GM19099 (cell line): ENCODE results near the gene ACOT6.

Source experiments
- POLR2A ChIP-seq: IDR thresholded peaks from 3 replicates; pipeline ENCODE4 v1.6.1; 2011; ENCODE audit warnings: low read depth; ENCODE audit not compliant: insufficient read length; ENCODE audit errors: extremely low read depth

ACOT6 gene

DNA sequence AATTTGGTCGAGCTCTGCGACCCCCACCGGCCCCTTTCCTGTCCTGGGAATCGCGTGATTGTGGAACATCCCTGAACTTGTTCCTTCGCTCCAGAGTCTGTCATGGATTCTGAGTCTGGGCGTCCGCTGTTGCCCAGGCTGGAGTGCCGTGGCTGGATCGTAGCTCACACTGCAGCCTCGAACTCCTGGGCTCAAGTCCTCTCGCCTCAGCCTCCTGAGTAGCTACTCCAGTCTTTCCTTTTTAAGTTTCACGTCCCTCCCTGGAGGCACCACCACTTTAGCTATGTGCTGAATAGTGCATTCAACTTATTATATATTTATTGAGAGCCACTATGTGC is 698 bp downstream of the ACOT6 start:
- TF ChIP-seq POLR2A: no peak

DNA sequence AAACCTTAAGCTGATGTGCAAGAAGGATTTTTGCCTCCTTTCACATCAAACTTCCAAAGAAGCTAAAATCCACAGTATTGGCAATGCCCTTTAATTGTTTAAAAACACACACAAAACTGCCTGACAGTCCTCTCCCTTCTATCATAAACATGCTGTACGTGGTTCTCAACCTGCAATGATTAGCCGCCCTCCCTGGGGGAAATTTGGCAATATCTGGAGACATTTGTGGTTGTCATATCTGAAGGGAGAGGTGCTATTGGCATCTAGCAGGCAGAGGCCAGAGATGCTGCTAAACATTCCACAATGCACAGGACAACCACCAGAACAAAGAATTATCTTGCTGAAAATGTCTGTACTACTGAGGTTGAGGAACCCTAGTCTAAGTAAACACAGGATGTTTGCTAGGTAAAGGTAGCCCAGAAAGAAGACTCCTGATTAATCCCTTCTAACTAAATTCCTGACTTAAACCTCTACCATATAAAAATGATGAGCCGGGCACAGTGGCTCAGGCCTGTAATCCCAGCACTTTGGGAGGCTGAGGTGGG is 1.2 kb downstream of the ACOT6 start:
- TF ChIP-seq POLR2A: no peak

DNA sequence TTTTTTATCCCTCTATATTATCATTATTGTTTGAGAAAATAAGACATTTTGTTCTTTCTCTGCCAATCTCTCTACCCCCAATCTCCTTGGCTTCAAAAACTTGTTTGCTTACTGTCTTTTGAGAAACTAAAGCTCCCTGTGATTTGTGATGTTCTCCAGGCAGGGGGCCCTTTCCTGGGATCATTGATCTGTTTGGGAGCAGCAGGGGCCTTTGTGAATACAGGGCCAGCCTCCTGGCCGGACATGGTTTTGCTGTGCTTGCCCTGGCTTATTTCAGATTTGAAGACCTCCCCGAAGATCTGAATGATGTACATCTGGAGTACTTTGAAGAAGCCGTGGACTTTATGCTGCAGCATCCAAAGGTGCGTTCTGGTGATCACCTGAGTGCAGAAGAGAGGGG is 4.5 kb downstream of the ACOT6 start:
- no peak for TF ChIP-seq POLR2A

DNA sequence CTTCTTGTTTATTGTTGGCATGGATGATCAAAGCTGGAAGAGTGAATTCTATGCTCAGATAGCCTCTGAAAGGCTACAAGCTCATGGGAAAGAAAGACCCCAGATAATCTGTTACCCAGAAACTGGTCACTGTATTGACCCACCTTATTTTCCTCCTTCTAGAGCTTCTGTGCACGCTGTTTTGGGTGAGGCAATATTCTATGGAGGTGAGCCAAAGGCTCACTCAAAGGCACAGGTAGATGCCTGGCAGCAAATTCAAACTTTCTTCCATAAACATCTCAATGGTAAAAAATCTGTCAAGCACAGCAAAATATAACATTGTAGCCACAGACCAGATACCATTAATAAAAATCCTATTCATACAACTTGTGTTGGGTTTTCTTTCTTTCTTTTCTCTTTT is 7.2 kb downstream of the ACOT6 start:
- TF ChIP-seq POLR2A: no peak

DNA sequence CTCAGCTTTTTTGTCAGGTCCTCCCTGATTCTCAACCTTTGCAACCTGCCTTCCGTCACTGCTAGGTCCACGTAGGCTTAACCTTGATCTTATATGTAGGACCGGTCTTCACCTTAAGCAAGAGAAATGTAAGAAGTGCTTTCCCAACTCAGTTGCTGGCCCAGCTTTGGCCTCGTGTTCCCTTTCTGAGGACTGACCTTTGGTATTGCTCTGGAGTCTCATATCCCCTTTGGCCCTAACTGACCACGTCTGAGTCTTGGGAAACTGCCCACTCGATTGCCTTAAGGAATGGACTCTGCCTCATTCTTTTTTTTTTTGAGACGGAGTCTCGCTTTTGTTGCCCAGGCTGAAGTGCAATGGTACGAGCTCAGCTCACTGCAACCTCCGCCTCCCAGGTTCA is 8.0 kb downstream of the ACOT6 start:
- no peak for TF ChIP-seq POLR2A

DNA sequence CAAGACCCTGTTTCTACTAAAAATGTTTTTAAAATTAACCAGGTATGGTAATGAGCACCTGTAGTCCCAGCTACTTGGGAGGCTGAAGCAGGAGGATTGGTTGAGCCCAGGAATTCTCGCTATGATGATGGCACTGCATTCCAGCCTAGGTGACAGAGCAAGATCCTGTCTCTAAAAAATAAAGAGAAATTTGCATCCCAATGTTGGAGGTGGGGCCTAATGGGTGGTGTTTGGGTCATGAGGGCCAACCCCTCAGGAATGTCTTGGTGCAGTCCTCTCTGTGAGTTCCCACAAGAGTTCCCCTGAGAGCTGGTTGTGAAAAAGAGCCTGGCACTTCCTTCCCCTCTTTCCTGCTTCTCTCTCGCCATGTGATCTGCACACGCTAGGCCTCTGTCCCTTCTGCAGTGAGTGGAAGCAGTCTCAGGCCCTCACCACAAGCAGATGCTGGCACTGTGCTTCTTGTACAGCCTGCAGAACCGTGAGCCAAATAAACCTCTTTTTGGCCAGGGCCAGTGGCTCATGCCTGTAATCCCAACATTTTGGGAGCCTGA is 11.3 kb downstream of the ACOT6 start:
- TF ChIP-seq POLR2A: no peak

DNA sequence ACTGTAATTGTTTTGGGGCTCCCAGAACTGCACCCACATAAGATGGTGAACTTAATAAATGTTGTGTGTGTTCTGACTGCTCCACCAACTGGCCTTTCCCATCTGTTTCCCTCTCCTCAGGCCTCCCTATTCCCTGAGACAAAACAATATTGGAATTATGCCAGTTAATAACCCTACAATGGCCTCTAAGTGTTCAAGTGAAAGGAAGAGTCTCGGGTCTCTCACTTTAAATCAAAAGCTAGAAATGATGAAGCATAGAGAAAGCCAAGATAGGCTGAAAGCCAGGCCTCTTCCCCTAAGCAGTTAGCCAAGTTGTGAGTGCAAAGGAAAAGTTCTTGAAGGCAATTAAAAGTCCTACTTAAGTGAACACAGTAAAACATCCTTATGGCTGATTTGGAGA is 13.4 kb downstream of the ACOT6 start:
- TF ChIP-seq POLR2A: no peak

DNA sequence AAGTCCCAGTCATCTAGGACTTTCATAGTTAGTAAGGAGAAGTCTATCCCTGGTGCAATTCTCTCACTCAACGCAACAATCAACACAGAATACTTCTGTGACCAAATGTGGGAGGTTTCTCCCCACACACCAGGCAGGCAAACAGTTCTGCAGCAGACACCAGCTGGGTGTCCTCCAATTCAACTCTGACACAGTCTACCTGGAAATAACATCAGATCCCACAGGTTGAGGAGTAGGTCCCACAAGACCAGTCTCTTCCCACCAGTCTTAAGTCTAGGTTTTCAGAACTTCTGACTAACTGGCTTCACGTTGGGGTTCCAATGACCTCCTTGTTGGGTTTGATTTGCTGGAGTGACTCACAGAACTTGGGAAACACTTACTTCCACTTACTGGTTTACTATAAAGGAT is 14.8 kb downstream of the ACOT6 start:
- no peak for TF ChIP-seq POLR2A

DNA sequence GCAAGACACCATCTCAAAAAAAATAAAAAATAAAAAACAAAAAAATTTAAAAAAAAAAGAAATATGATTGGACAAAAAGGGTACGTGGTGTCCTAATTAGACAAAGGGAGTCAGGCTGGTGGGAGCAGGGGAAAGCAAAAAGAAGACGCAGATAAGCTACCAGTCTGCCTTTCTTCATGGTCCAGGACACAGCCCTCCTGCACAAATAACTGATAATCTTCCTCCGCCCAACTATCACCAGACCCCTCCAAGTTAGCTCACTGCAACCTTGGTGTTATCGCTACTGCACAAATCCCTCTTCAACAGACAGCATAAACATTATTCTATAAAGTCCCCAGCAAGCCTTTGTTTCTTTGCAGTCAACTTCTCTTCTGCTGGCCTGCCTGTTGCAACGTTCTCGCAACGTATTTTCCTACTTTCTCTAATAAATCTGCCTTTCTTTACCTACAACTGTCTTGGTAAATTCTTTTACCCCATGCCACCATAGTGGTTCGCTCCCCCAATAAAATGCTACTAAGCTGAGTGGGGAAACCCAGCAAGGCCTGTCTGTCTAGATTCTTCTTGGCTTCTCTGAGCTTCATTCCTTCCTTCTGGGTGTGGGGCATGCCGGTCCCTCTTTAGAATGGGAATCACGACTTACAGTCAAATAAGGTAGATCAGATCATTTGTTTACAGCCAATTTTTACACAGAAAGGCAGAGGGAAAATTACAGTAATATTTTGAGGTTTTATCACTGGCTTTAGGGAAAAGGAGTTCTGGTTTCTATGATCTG is 17.9 kb downstream of the ACOT6 start:
- TF ChIP-seq POLR2A: no peak

DNA sequence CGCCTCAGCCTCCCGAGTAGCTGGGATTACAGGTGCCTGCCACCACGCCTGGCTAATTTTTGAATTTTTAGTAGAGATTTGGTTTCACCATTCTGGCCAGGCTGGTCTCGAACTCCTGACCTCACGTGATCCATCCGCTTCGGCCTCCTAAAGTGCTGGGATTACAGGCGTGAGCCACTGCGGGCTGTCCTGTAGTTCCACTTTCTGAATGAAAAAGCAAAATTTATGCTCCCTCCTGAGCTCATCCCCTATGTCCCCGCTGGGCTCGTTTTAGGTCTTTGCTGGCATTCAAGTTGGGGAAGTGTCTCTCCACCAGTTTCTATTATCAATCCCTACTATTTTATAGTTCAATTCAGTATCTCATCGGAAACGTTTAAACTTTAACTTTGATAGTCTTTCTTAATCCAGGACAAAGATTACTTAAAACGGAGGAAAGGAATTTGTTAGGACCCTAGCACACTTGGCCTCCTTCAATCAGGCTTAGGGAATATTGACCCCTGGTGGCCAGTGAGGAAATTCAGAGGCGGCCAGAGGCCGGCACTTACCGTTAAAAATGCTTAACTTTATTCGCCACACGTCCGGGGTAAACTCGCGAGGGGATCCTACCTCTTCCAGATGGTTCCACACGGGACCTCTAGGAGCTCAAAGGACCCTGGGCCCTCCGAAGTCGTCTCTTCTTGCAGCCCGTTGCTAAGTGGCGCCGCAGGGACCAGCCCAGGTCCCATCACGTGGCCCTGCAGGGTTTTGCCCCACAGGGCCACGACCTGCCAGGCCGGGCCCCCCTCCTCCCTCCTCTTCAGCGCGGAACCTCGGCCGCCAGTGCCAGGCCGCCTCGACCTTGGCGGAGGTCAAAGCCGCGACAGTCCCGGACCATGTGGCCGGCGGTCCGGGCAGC is 21.0 kb downstream of the ACOT6 start:
- TF ChIP-seq POLR2A: no peak

DNA sequence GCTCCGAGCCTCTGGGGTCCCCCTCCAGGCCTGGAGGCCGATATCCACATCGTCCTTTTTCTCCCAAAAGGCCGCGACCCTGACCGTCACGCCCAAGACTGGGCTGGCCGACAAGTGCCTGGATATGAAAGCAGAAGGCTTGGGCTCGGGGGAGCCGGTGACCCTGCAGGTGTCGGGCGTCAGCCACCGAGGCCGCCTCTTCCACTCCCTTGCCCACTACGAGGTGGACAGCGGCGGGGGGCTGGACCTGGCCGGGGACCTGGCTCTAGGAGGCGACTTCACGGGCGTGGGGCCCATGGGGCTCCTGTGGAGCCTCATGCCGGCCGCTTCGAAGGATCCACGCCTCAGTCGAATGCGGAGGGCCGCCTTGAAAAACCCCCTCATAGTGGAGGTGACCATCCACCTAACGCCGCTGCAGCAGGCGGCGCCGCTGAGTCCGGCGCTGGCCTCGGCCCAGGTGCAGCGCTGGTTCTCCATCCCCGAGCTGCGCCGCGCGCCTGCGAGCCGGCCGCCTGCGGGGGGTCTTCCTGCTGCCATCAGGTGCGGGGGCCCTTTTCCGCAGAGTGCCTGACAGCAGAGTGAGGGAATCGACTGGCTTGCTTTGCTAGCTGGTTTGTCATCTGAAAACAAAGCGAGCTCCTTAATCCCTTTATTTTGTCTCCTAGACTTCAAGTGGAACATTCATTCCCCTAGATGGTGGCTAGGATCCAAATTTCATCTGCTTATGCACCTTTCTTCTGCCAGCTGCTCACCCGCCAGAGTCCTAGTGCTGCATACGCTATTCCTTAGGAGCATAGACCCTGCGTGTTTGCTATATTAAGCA is 21.9 kb downstream of the ACOT6 start:
- TF ChIP-seq POLR2A: no peak

DNA sequence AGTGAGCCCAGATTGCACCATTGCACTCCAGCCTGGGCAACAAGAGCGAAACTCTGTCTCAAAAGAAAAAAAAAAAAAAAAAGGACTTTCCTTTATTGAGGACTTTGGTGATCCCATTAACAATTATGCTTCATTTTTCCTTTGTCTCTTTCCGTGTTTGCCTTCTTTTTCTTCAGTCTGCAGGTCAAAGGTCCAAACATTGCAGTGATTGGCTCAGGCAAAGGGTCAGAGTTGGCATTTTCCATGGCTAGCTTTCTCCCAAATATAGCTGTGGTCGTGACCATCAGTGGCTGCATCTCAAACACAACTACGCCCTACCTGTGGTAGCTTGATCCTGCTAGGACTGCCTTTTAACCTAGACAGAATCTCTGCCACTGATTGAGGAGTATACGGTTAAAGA is 25.5 kb downstream of the ACOT6 start:
- TF ChIP-seq POLR2A: no peak

DNA sequence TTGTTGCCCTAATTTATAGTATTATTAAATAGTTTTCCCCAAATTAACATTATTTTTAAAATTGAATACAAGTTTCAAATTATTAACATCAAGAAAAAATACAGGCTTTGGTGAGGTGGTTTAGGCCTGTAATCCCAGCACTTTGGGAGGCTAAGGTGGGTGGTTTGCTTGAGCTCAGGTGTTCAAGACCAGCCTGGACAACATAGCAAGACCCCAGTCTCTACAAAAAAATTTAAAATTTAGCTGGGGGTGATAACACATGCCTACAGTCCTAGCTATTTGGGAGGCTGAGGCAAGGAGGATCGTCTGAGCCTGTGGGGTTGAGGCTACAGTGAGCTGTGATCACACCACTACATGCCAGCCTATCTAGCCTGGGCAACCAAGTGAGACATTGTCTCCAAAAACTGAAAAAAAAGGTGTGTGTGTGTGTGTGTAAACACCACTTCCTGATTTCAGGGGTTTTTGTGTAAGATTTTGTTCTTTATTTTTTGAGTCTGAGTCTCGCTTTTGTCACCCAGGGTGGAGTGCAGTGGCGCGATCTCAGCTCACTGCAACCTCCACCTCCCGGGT is 28.6 kb downstream of the ACOT6 start:
- no peak for TF ChIP-seq POLR2A

DNA sequence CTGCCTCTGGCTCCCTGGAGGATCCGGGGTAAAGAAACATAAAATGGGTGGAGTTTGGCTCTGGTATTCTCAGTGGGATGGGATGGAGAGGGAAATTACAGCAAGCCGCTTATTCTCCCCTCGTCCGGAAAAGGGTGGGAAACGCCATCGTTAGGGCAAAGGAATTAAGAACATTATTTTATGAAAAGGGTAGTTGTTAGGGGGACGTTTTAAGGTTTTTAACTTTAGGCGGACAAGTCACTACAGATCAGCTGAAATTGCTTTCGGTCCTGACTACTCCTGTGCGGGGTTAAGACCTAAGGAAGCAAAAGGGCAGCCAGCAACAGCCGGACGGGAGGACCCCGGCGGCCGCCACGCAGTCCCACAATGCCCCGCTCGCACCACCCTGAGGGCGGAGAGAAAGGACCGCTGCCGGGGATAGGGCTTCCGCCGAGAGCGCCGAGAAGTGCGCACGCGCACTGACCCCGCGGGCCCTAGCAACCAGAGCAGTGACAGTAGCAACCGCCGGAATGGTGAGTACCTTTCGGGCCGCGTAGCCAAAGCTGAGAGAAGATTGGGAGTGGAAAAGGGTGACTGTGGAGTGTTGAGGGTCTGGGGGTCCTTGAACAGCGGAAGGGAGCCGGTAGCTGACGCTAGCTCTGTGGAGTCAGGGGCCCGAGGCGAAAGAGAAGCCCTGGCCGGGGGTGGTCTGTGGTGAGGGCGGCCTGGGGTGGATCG is 32.4 kb downstream of the ACOT6 start, which contains the start of gene DNAL1:
TSS of gene DNAL1 (plus strand) at position 456 of the 717 bp plus-strand sequence. CDS start at position 510, 54 bp downstream.
- peak; percentile 92 for TF ChIP-seq POLR2A
